ENCODE measurements around the gene GRID2.
"Not testable (repeated sequence)": the region's sequence is repeated elsewhere in the genome, so short reads cannot be mapped to it uniquely, and the experiment has no call there.

GRID2 gene

GRCh38 chr4:93633721-93634120, 1330.0 kb downstream of the GRID2 start:
- DNase-seq = no peak

DNA sequence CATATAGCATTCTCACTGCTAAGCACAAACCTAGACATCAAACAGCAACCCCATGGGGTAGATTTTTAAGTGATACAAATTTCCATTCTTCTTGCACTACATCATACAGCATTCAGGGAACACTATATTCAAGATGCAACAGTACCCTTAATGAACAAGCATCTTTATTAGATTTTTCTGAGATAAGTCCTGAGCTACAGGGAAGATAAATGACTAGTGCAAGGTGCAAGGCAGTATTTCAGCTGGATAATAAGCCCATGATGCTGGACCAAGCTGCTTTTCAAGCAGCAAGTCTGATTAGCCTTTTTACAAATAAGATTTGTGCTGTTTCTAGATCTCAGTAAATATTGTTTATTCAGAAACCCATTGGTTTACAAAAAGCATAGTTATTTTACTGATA, 1332.2 kb downstream of the GRID2 start:
- DNase-seq = no peak

GRCh38 chr4:93645120-93645519, 1341.4 kb downstream of the GRID2 start:
- no peak for DNase-seq

GRCh38 chr4:93646233-93646930, 1342.6 kb downstream of the GRID2 start:
- no peak for DNase-seq

DNA sequence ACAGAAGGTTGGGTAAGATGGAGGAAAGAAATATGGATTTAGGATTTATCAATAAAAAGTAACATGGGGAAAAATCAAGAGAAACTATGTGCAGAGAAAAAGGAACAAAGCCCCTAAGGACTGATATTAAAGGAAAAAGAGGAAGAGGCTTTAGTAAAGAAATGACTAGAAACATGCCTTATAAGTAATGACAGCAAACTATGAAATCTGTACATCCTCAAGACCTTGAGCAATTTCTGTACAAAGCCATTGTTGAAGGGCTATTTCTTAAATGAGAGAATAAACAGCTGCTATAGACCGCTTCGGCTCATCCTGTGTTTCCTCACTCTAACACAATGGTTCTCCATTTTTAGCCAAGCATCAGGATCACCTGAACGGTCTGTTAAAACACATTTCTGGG, 1344.5 kb downstream of the GRID2 start:
- DNase-seq = no peak

DNA sequence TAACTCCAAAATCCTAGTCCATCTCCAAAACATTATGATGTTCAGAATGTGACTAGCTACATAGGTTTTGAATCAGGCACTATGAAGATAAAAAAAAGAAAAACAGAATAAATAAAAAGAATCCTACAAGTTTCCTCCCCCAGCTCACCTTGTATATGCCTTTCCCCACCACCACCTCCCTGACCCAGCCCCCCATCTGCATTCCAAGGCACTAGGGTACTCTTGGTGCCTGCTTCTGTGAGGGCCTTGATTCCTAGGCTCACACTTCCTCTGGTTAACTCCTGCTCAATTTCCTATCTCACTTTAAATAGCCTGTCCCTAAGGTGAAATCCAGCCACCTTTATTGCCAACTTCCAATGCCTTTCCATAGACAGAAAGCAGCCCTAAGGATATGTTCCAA, 1346.1 kb downstream of the GRID2 start:
- DNase-seq = no peak

DNA sequence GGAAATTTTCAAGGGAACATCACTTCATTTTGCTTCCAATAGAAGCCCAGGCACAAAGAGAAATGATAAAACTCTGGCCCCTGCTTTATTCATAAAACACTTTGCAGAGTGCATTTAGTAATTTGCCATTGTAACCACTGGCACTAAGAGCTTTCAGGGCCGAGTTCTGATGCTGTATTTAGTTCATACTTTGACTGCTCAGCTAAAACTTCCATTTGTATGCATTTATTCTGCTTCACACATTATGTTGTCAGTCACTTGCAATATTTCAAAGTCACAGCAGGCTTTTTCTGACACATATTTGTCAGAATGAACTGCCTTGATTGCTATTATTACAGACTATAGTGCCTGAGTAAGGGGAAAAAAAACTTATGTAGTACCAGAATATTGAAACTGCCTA, 1350.4 kb downstream of the GRID2 start:
- no peak for DNase-seq

- DNase-seq = no peak
Measured at GRCh38 chr4:93657527-93657926, 1353.8 kb downstream of the GRID2 start.

GRCh38 chr4:93658443-93658842, 1354.7 kb downstream of the GRID2 start:
- no peak for DNase-seq

- no peak for DNase-seq
Measured at GRCh38 chr4:93659629-93660028, 1355.9 kb downstream of the GRID2 start.

DNA sequence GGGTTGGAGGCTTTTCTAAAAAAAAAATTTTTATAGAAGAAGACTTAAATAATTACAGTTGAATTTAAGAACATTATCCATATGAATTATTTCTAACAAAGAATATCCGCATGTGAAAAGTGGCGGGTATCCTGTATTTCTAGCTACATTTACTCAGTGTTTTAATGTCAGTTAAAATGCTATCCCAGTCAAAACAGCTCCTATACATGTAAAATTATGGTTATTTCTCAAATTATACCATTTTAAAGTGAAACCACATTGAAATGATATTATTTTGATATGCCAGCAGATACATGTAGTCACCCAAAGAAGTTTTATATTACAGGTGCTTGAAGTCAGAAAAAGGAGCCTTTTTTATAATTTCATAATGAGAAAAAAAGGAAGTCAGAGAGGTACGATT, 1356.3 kb downstream of the GRID2 start:
- DNase-seq = no peak

DNA sequence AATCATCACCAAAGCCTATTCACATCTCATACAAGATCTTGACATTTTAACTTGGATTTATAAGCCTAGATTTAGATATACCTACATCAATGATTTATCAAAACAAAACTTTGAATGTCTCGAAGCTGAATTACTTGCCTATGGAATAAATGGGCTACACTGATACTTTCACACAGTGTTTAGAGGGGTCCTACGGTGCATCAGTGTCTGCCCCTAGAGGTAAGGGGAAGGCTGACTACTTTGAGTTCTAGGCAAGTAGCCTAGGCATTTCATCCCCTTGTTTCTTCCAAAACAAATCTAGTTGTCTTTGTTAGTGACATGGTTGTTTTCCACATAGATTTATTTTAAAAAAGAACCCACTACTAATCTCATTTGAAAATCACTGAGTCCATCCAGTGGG, 1366.7 kb downstream of the GRID2 start:
- no peak for DNase-seq

DNA sequence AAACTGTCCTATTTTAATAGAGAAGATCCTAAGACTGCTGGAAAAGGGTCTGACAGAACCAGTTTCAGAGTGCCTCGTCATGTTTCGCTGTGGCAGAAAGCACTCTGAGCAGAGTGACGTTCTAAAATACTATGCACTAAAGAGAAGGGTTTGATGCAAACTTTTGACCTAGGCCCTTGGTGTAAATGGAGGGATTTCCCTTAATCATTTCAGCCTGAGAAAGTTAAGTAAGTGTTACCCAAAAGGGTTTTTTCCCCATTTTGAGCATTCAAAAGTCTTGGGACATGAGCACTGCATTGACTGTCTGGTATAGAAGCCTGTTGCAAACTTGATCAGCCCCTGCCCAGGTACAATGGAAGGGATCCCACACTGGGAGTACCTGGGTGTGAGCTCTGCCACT, 1367.3 kb downstream of the GRID2 start:
- no peak for DNase-seq

DNA sequence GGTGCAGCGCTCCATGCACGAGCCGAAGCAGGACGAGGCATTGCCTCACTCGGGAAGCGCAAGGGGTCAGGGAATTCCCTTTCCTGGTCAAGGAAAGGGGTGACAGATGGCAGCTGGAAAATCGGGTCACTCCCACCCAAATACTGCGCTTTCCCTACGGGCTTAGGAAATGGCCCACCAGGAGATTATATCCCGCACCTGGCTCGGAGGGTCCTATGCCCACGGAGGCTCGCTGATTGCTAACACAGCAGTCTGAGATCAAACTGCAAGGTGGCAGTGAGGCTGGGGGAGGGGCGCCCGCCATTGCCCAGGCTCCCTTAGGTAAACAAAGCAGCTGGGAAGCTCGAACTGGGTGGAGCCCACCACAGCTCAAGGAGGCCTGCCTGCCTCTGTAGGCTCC, 1373.2 kb downstream of the GRID2 start:
- not testable (repeated sequence) for DNase-seq

DNA sequence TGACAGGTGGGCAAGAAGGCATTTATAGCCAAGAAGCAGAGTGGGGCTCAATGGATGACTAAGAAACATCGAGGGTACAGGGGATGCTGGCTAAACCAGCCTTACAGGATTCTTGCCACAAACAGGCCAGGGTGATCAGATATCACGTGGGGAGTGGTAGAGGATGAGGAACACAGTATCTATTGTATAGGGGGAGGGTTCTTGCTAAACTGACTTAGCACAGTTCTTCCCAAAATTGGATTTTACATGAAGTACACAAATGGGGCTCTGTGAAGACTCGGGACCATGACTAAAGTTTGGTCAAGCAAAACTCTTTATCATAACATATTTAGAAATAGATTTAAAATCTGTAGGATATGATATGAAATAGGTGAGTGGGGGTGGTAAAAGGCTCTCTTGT, 1380.8 kb downstream of the GRID2 start:
- DNase-seq = no peak

GRCh38 chr4:93687304-93687703, 1383.5 kb downstream of the GRID2 start:
- DNase-seq = no peak

DNA sequence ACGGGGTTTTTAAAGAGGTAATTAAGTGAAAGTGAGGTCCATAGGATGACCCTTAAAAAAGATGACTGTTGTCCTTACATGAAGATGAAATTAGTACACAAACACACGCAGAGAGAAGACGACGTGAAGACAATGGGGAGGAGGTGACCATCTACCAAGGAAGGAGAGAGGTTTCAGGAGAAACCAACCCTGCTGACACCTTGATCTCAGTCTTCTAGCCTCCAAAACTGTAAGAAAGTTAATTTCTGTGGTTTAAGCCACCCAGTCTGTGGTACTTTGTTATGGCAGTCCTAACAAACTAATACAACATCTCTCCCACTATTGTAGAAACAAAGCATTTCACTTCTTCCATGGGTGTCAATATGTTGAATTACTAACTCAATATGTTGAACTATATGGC, 1385.2 kb downstream of the GRID2 start:
- DNase-seq = no peak

DNA sequence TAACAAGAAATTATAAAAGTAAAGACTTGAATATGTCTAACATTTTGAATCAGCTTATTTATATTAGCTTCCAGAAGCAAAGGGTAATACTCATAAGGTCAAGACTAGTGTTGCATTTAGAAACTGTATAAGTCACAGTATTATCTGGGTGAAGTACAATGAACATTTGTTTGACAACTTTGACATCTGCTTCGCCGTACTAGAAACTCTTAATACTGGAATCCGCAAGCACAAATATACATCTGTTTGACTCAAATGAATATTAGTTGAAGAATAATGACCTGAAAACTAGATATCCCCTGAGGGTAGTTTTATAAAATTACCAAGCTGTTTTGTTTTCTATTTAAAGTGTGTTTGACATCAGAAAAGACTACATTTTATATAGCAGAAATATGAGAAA, 1389.4 kb downstream of the GRID2 start:
- no peak for DNase-seq

- DNase-seq = no peak
Measured at GRCh38 chr4:93698686-93699085, 1394.9 kb downstream of the GRID2 start.

GRCh38 chr4:93700571-93700970, 1396.8 kb downstream of the GRID2 start:
- no peak for DNase-seq

GRCh38 chr4:93710101-93710846, 1406.5 kb downstream of the GRID2 start:
- no peak for DNase-seq

DNA sequence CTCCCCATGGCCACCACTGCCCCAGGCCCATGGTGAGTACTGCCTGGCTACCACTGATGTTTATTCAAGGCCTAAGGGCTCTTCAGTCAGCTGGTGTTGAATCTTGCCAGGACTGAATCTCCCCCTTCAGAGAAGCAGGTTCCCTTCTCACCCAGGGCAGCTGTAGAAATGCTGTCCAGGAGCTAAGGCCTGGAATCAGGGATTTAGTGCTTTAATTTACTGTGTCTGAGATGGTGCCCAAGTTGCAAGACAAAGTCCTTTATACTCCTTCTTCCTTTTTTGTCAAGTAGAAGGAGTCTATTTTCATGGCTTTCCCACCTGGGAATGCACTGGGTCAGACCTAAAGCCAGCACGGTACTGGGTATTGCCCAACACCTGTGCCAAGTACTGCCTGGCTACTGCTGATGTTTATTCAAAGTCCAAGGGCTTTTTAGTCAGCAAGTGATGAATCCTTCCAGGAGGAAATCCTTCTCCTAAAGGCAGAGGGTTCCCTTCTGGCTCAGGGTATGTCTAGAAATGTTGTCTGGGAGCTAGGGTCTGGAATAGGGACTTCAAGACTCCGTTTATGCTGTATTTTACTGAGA, 1407.2 kb downstream of the GRID2 start:
- no peak for DNase-seq

DNA sequence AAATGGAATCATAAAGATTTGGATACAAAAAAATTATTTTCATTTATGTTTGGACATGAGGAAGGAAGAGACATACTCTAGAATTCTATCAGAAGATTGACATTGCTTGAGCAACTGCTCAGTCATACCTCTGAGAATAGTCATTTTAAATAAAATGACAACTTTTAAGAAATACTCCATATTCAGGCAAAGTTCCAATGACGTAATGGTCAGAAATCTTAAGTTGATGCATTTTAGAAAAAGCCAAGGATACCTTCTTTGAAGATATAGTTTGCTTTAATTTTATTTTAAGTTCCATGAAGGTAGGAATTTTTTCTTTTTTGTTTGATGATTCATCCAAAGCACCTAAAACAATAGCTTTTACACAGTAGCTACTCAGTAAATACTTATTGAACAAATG, 1414.5 kb downstream of the GRID2 start:
- DNase-seq = no peak

DNA sequence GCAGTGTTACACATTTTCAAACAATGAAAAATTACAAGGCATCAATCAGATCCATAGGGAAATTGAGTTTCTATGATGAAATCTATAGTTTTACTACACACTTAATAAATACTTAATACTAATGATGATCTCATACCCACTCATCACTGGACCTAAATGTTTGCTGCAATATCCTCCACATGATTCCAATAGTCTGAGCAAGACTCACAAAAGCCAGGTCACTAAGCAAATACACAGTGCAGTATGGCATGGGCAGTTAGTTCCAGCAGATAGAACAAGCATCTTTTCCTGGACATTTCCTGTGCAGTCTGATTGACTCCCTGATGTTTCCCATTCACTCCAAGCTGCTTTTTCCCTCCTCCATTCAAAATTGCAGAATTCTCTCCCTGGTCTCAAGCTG, 1415.8 kb downstream of the GRID2 start:
- DNase-seq = no peak

Data from stimulated activated CD8-positive, alpha-beta memory T cell treated with anti-CD3 and anti-CD28 coated beads, Interleukin-4, amount 100 ng/mL, for 48 hours (primary cell).